ENCODE measurements around the gene CCK. TPM values are rescaled to one million over a fixed set of nuclear protein-coding genes. Genes with fewer than 3 reads are reported as not detected.

CCK gene
- total RNA-seq, 1 experiment from 2014 or later: not detected

GRCh38 chr3:42264399-42265058, 1.5 kb downstream of the CCK start:
- Histone ChIP-seq H3K4me1 (ENCODE audit: insufficient read depth, low read length) (peaks cover 22% of the 10 kb centered on the region), H3K9me3 (ENCODE audit: low read length) (no peaks in the 10 kb centered on the region), H3K9me2 (replicated peaks; ENCODE audit: low read length) (no peaks in the 10 kb centered on the region), H3K27ac (ENCODE audit: low read length) (no peak overlapping the region), H3K79me2 (ENCODE audit: low read length) (no peaks in the 10 kb centered on the region), H2AFZ (ENCODE audit: low read length) (no peak overlapping the region), H3K27me3 (ENCODE audit: low read length) (peaks cover 29% of the 10 kb centered on the region), H3K36me3 (ENCODE audit: low read depth, low read length) (no peaks in the 10 kb centered on the region), H3K4me2 (ENCODE audit: low read length) (no peak overlapping the region), H3K9ac (ENCODE audit: low read length) (no peak overlapping the region), H4K20me1 (ENCODE audit: low read length) (no peaks in the 10 kb centered on the region), H3K4me3 (ENCODE audit: low read length) (no peak overlapping the region), H3F3A (ENCODE audit: low read length, unreplicated experiment) (no peaks in the 10 kb centered on the region)
- POLR2A ChIA-PET (ENCODE audit: unreplicated experiment): no interaction called here
- TF ChIP-seq EZH2phosphoT487 (IDR thresholded peaks at IDR 0.05; ENCODE audit: borderline replicate concordance, low read length) (no peak), EZH2 (IDR thresholded peaks at IDR 0.05; ENCODE audit: low read length, unreplicated experiment) (no peak), CTCF (conservative IDR thresholded peaks at IDR 0.05; ENCODE audit: low read depth, low read length) (no peak)
- DNase-seq: no peak
- intact Hi-C loops (cut with micrococcal nuclease): no loop called here
- BruUV-seq (replicated peaks): no TSS peak
- CTCF ChIA-PET: no interaction called here
- no peak for ATAC-seq

- no TSS peak for BruUV-seq (replicated peaks)
- Histone ChIP-seq H2AFZ (ENCODE audit: low read length) (peak overlapping the region; percentile 68), H3K4me2 (ENCODE audit: low read length) (peak overlapping the region; percentile 69), H3K27me3 (ENCODE audit: low read length) (peaks cover 20% of the 10 kb centered on the region), H3K9me2 (replicated peaks; ENCODE audit: low read length) (no peaks in the 10 kb centered on the region), H3K36me3 (ENCODE audit: low read depth, low read length) (no peaks in the 10 kb centered on the region), H3F3A (ENCODE audit: low read length, unreplicated experiment) (no peaks in the 10 kb centered on the region), H3K4me3 (ENCODE audit: low read length) (peak overlapping the region; percentile 53), H4K20me1 (ENCODE audit: low read length) (no peaks in the 10 kb centered on the region), H3K4me1 (ENCODE audit: insufficient read depth, low read length) (peaks cover 22% of the 10 kb centered on the region), H3K9ac (ENCODE audit: low read length) (no peak overlapping the region), H3K9me3 (ENCODE audit: low read length) (no peaks in the 10 kb centered on the region), H3K27ac (ENCODE audit: low read length) (no peak overlapping the region), H3K79me2 (ENCODE audit: low read length) (no peaks in the 10 kb centered on the region)
- CTCF ChIA-PET: interaction anchor here (1.7 kb wide), 1 partner anchor 17 kb away, joined by 4 read pairs; no protein-coding TSS in a partner anchor
- intact Hi-C loops (cut with micrococcal nuclease): no loop called here
- TF ChIP-seq EZH2 (IDR thresholded peaks at IDR 0.05; ENCODE audit: low read length, unreplicated experiment) (no peak), EZH2phosphoT487 (IDR thresholded peaks at IDR 0.05; ENCODE audit: borderline replicate concordance, low read length) (no peak), CTCF (conservative IDR thresholded peaks at IDR 0.05; ENCODE audit: low read depth, low read length) (no peak)
- DNase-seq (no peak), ATAC-seq (peak; percentile 20)
- POLR2A ChIA-PET (ENCODE audit: unreplicated experiment): no interaction called here
These were observed 2.3 kb downstream of the CCK start for GRCh38 chr3:42263354-42264346.
